GM23248 (cell line): Measurements from ENCODE around the gene CLEC4C. TPM values are rescaled to one million over a fixed set of nuclear protein-coding genes. Genes with fewer than 3 reads are reported as not detected.
"Not testable (repeated sequence)": the region's sequence is repeated elsewhere in the genome, so short reads cannot be mapped to it uniquely, and the experiment has no call there.

Experiments used
- DNase-seq: peaks from one replicate; pipeline ENCODE4 v3.0.0-alpha.2; 2015
- H2AFZ ChIP-seq: fragments of 200-600 bp; sonication (generic); 2 replicates; pipeline ENCODE4 v1.6.1; 2016; ENCODE audit warnings: antibody characterized with exemption
- H3F3A ChIP-seq: fragments of 200-600 bp; sonication (generic); 2 replicates; pipeline ENCODE4 v1.6.1; 2016; ENCODE audit warnings: mild to moderate bottlenecking, antibody characterized with exemption, mixed run types; ENCODE audit not compliant: insufficient read depth
- H3K27ac ChIP-seq: fragments of 200-600 bp; sonication (generic); 2 replicates; pipeline ENCODE4 v1.5.1; 2016; ENCODE audit warnings: mild to moderate bottlenecking
- H3K27me3 ChIP-seq: fragments of 200-600 bp; sonication (generic); replicated peaks from 2 replicates; pipeline ENCODE4 v1.6.1; 2016; ENCODE audit warnings: mild to moderate bottlenecking; ENCODE audit not compliant: insufficient read depth
- H3K36me3 ChIP-seq: fragments of 200-600 bp; sonication (generic); 2 replicates; pipeline ENCODE4 v1.6.1; 2016; ENCODE audit warnings: low read depth, mild to moderate bottlenecking
- H3K4me1 ChIP-seq: fragments of 200-600 bp; sonication (generic); 2 replicates; pipeline ENCODE4 v1.6.1; 2016; ENCODE audit warnings: mild to moderate bottlenecking; ENCODE audit not compliant: insufficient read depth
- H3K4me2 ChIP-seq: fragments of 200-600 bp; sonication (generic); one replicate; pipeline ENCODE4 v1.6.1; 2016; ENCODE audit warnings: mild to moderate bottlenecking; ENCODE audit not compliant: unreplicated experiment
- H3K4me3 ChIP-seq: fragments of 200-600 bp; sonication (generic); 2 replicates; pipeline ENCODE4 v1.5.1; 2016; ENCODE audit warnings: mild to moderate bottlenecking
- H3K79me2 ChIP-seq: fragments of 200-600 bp; sonication (generic); 2 replicates; pipeline ENCODE4 v1.6.1; 2016; ENCODE audit warnings: mild to moderate bottlenecking; ENCODE audit not compliant: insufficient read depth
- H3K9ac ChIP-seq: fragments of 200-600 bp; sonication (generic); 2 replicates; pipeline ENCODE4 v1.6.1; 2016; ENCODE audit warnings: mild to moderate bottlenecking
- H3K9me2 ChIP-seq: fragments of 200-600 bp; sonication (generic); 2 replicates; pipeline ENCODE4 v1.6.1; 2016; ENCODE audit warnings: mixed run types, mild to moderate bottlenecking, moderate library complexity; ENCODE audit not compliant: insufficient read depth
- H3K9me3 ChIP-seq: fragments of 200-600 bp; sonication (generic); one replicate; pipeline ENCODE4 v1.6.1; 2017; ENCODE audit warnings: low read depth
- H4K20me1 ChIP-seq: fragments of 200-600 bp; sonication (generic); 2 replicates; pipeline ENCODE4 v1.6.0; 2016; ENCODE audit not compliant: insufficient read depth
- EZH2 ChIP-seq: fragments of 200-600 bp; sonication (generic); IDR thresholded peaks from 2 replicates; pipeline ENCODE4 v1.6.1; 2018; ENCODE audit warnings: antibody characterized with exemption, mild to moderate bottlenecking; ENCODE audit not compliant: insufficient read depth, poor library complexity, severe bottlenecking
- EZH2phosphoT487 ChIP-seq: fragments of 200-600 bp; sonication (generic); IDR thresholded peaks from 2 replicates; pipeline ENCODE4 v1.6.1; 2018; ENCODE audit warnings: antibody characterized with exemption, moderate library complexity, mild to moderate bottlenecking, low read depth; ENCODE audit not compliant: insufficient read depth
- WGBS, 2 experiments: methylation state at CpG; one replicate each; pipeline ENCODE4 v1.1.6; 2015 to 2017; ENCODE audit warnings: low lambda C conversion rate in 2 of 2, low coverage in 1 of 2; ENCODE audit errors: missing lambda C conversion rate in 2 of 2; 5-methylcytosine and 5-hydroxymethylcytosine counted together
- in situ Hi-C: fragments of 300-500 bp; cut with MboI; formaldehyde crosslinking; loops from 2 replicates; pipeline ENCODE4 v1.15.0; 2020
- polyA plus RNA-seq: library from polyadenylated mRNA; unstranded; fragments of >200 nt; fragmentation: Nextera tagmentation; extraction: Ambion mirVana; gene quantifications from 2 replicates; pipeline ENCODE4 v1.2.1, GENCODE V29; 2016
- total RNA-seq: library from RNA; depleted of rRNA; stranded (reverse); fragments of >200 nt; shearing (Covaris generic); gene quantifications from 2 replicates; pipeline ENCODE4 v1.2.3, GENCODE V29; 2014

CLEC4C gene
- total and polyA plus RNA-seq, 2 experiments from 2014 or later: not detected

- DNase-seq: no peak
- H3K27ac ChIP-seq: no peak overlapping the region
Observed at GRCh38 chr12:7731486-7731885, 15.7 kb downstream of the CLEC4C start.

DNA sequence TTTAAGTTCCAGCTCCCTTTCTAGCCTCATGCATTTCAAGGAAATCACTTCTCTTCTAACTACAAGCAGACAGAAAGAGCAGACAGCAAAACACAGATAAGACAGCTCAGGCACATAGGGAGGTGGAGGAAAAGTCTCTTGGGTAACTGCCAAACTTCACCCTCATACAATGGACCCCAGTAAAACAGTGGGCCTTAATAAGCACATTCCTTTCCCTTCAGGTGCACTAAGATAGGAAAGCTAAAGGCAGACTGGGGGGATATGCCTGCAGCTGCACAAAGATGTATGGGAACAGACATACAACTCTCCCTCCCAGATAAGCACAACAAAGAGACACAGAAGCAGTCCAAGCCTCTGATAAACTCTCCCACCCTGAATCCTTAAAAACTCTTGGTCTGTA is 16.2 kb downstream of the CLEC4C start:
- H3K27ac ChIP-seq, H3K36me3 ChIP-seq, H2AFZ ChIP-seq, H3F3A ChIP-seq, H3K4me1 ChIP-seq, H3K4me3 ChIP-seq, H4K20me1 ChIP-seq, H3K9me3 ChIP-seq, in situ Hi-C loops, H3K79me2 ChIP-seq, H3K9me2 ChIP-seq, H3K4me2 ChIP-seq, H3K9ac ChIP-seq, DNase-seq: not testable (repeated sequence)
- peaks cover 23% of the 10 kb centered on the region for H3K27me3 ChIP-seq

More at GRCh38 chr12:7731486-7731885, 15.7 kb downstream of the CLEC4C start:
- in situ Hi-C loops: no loop called here
- Histone ChIP-seq H3K27me3 (peaks cover 23% of the 10 kb centered on the region), H4K20me1 (no peaks in the 10 kb centered on the region), H3K4me1 (no peaks in the 10 kb centered on the region), H3K36me3 (no peaks in the 10 kb centered on the region), H3K9me2 (no peaks in the 10 kb centered on the region), H2AFZ (no peak overlapping the region), H3K79me2 (no peaks in the 10 kb centered on the region), H3F3A (no peaks in the 10 kb centered on the region), H3K9ac (no peak overlapping the region), H3K4me3 (no peak overlapping the region), H3K9me3 (no peaks in the 10 kb centered on the region), H3K4me2 (no peak overlapping the region)
- TF ChIP-seq EZH2 (no peak), EZH2phosphoT487 (no peak)
- 5 to 15% methylated on average over 5 of the region's 5 CpGs for WGBS, 2 experiments

GRCh38 chr12:7729746-7730145 is 17.4 kb downstream of the CLEC4C start:
- no peaks in the 10 kb centered on the region for H3K36me3 ChIP-seq
- no peak overlapping the region for H3K27ac ChIP-seq
- no peak for DNase-seq
- no peaks in the 10 kb centered on the region for H3K9me3 ChIP-seq
- H3K4me1 ChIP-seq: no peaks in the 10 kb centered on the region
- no peaks in the 10 kb centered on the region for H3K79me2 ChIP-seq
- H3K9me2 ChIP-seq: no peaks in the 10 kb centered on the region
- H2AFZ ChIP-seq: no peak overlapping the region
- in situ Hi-C loops: no loop called here
- no peaks in the 10 kb centered on the region for H3F3A ChIP-seq
- H3K4me2 ChIP-seq: no peak overlapping the region
- no peak overlapping the region for H3K9ac ChIP-seq
- 0 to 1% methylated on average over 4 of the region's 4 CpGs for WGBS, 2 experiments
- peaks cover 32% of the 10 kb centered on the region for H3K27me3 ChIP-seq
- no peak for TF ChIP-seq EZH2phosphoT487
- no peak for TF ChIP-seq EZH2
- no peaks in the 10 kb centered on the region for H4K20me1 ChIP-seq
- H3K4me3 ChIP-seq: no peak overlapping the region

- Histone ChIP-seq H3K4me2 (no peak overlapping the region), H4K20me1 (no peaks in the 10 kb centered on the region), H3K9me3 (no peaks in the 10 kb centered on the region), H3K27ac (no peak overlapping the region), H3K27me3 (peaks cover 36% of the 10 kb centered on the region; the same call in 1 of the 2 replicates), H3K4me3 (no peak overlapping the region), H3K9ac (no peak overlapping the region), H3F3A (no peaks in the 10 kb centered on the region), H3K79me2 (no peaks in the 10 kb centered on the region), H3K9me2 (no peaks in the 10 kb centered on the region), H3K4me1 (no peaks in the 10 kb centered on the region), H2AFZ (no peak overlapping the region), H3K36me3 (no peaks in the 10 kb centered on the region)
- no peak for DNase-seq
- 49 to 50% methylated on average over 3 of the region's 3 CpGs for WGBS, 2 experiments
- no peak for TF ChIP-seq EZH2phosphoT487
- TF ChIP-seq EZH2: no peak
- in situ Hi-C loops: no loop called here
Observed at GRCh38 chr12:7723926-7724325, 23.2 kb downstream of the CLEC4C start.

DNA sequence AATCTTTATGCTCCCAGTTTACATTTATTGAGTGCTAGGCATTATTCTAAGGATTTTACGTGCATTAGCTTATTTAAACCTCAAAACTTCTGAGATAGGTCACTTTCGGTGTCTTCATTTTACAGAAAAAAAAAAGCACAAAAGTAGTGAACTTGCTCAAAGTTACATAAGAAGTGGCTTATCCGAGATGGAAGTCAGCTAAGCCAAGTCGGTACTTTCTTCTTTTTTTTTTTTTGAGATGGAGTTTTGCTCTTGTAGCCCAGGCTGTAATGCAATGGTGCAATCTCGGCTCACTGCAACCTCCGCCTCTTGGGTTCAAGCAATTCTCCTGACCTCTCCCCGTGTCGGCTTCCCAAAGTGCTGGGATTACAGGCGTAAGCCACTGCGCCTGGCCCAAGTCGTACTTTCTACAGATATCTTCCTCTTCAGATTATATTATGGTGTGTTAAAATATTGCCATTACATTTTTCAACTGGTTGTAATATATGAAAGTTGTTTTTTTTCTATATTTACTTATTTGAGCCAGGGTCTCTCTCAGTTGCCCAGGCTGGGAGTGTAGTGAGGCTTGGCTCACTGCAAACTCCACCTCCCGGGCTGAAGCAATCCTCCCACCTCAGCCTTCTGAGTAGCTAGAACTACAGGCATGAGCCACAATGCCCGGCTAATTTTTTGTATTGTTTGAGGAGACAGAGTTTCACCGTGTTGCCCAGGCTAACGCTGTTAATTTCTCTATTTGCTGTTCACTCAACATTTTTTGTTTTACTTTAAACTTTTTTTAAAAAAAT is 27.0 kb downstream of the CLEC4C start:
- peaks cover 28% of the 10 kb centered on the region; the same call in 1 of the 2 replicates for H3K27me3 ChIP-seq
- H3K9ac ChIP-seq: no peak overlapping the region
- no peak overlapping the region for H2AFZ ChIP-seq
- H3K27ac ChIP-seq: no peak overlapping the region
- no peaks in the 10 kb centered on the region for H4K20me1 ChIP-seq
- H3K79me2 ChIP-seq: no peaks in the 10 kb centered on the region
- no peak for DNase-seq
- no peak for TF ChIP-seq EZH2phosphoT487
- TF ChIP-seq EZH2: no peak
- no peak overlapping the region for H3K4me2 ChIP-seq
- in situ Hi-C loops: no loop called here
- no peak overlapping the region for H3K4me3 ChIP-seq
- WGBS, 2 experiments: 46 to 48% methylated on average over 15 of the region's 15 CpGs
- H3K4me1 ChIP-seq: 0 out of 2 replicates have a peak, but pooled peaks cover 3% of the 10 kb centered on the region
- H3F3A ChIP-seq: no peaks in the 10 kb centered on the region
- H3K9me3 ChIP-seq: no peaks in the 10 kb centered on the region
- H3K36me3 ChIP-seq: no peaks in the 10 kb centered on the region
- no peaks in the 10 kb centered on the region for H3K9me2 ChIP-seq
